HepG2 (cell line): ENCODE data around the gene SSNA1. TPM values are rescaled to one million over a fixed set of nuclear protein-coding genes. Genes with fewer than 3 reads are reported as not detected.

Source experiments
- ATAC-seq: fragments of 200-7000 bp; cut with Tn5 transposase; 3 replicates; pipeline ENCODE4 v1.9.1; 2020; ENCODE audit warnings: mild to moderate bottlenecking, moderate library complexity
- BruUV-seq: library from RNA; stranded (reverse); fragments of 400-500 nt; replicated peaks from 2 replicates; lab custom pipeline; 2021; lab: Mats Ljungman, UMichigan
- CTCF ChIA-PET: fragments of 300-600 bp; formaldehyde crosslinking; extraction: SDS; loops from one replicate; lab custom pipeline; 2021; ENCODE audit warnings: low total read pairs, inconsistent platforms, low intra/inter-chr PET ratio; lab: Yijun Ruan, JAX
- POLR2A ChIA-PET: fragments of 350-600 bp; sonication (Branson Sonifier 250); formaldehyde crosslinking; loops from one replicate; lab custom pipeline; 2020; ENCODE audit warnings: antibody characterized with exemption, inconsistent platforms; lab: Yijun Ruan, JAX
- DNase-seq: peaks from one replicate; pipeline ENCODE4 v3.0.0-alpha.2; 2015; ENCODE audit warnings: low spot score
- FAIRE-seq: peaks from 3 replicates; lab custom pipeline; 2011; peaks lifted over from hg19 to GRCh38; lab: Jason Lieb, UNC
- H2AFZ ChIP-seq: one replicate; pipeline ENCODE4 v1.6.1; 2011; ENCODE audit warnings: low read length, inconsistent platforms
- H3K27ac ChIP-seq: fragments of 300-600 bp; 3 replicates; pipeline ENCODE4 v1.8.0; 2011; ENCODE audit warnings: mixed run types, mild to moderate bottlenecking, mixed read lengths, low read length, inconsistent platforms; ENCODE audit not compliant: insufficient read depth; ENCODE audit errors: extremely low read length
- H3K27me3 ChIP-seq, 2 experiments: fragments of 200-600 bp in 1 of 2; 2 replicates in 1 of 2; 3 replicates in 1 of 2; pipeline versions ENCODE4 v1.6.0 to v1.8.0; 2011; ENCODE audit warnings: low read length in 2 of 2, mild to moderate bottlenecking in 2 of 2, moderate library complexity in 2 of 2, inconsistent platforms in 1 of 2; ENCODE audit not compliant: insufficient read depth in 2 of 2, control insufficient read depth in 1 of 2
- H3K36me3 ChIP-seq, 2 experiments: fragments of 200-600 bp in 1 of 2; replicated peaks in 1 of 2; 2 replicates in 1 of 2; 3 replicates in 1 of 2; pipeline versions ENCODE4 v1.5.1 to v1.8.0; 2011; ENCODE audit warnings: low read length in 2 of 2, inconsistent platforms in 1 of 2; ENCODE audit not compliant: insufficient read depth in 2 of 2, control insufficient read depth in 1 of 2
- H3K4me1 ChIP-seq: 2 replicates; pipeline ENCODE4 v1.5.1; 2012; ENCODE audit warnings: low read length, inconsistent platforms; ENCODE audit not compliant: insufficient read depth
- H3K4me2 ChIP-seq: 2 replicates; pipeline ENCODE4 v1.6.0; 2011; ENCODE audit warnings: low read depth, low read length, inconsistent platforms
- H3K4me3 ChIP-seq, 3 experiments: fragments of 200-600 bp in 1 of 3; sonication (generic), shearing (Covaris generic) in 1 of 3; replicated peaks in 1 of 3; 2 replicates each; pipeline ENCODE4 v1.5.1; 2011 to 2016; ENCODE audit warnings: low read length in 3 of 3, inconsistent platforms in 2 of 3, low read depth in 2 of 3, mild to moderate bottlenecking in 2 of 3, control low read depth in 1 of 3, mixed read lengths in 1 of 3; ENCODE audit not compliant: insufficient read depth in 1 of 3
- H3K79me2 ChIP-seq: one replicate; pipeline ENCODE4 v1.6.1; 2011; ENCODE audit warnings: low read length, inconsistent platforms; ENCODE audit not compliant: insufficient read depth
- H3K9ac ChIP-seq: 2 replicates; pipeline ENCODE4 v1.6.0; 2011; ENCODE audit warnings: mild to moderate bottlenecking, low read depth, low read length, inconsistent platforms; ENCODE audit not compliant: insufficient read depth
- H3K9me3 ChIP-seq: 2 replicates; pipeline ENCODE4 v1.5.1; 2012; ENCODE audit warnings: mild to moderate bottlenecking, low read length
- H4K20me1 ChIP-seq: 2 replicates; pipeline ENCODE4 v1.6.0; 2011; ENCODE audit warnings: inconsistent platforms, mild to moderate bottlenecking, low read length, moderate library complexity; ENCODE audit not compliant: insufficient read depth
- BRF2 ChIP-seq: sonication (generic); formaldehyde crosslinking; IDR thresholded peaks from 2 replicates; pipeline ENCODE4 v1.8.1; 2022; ENCODE audit warnings: mild to moderate bottlenecking, missing genetic modification reagents
- HMGXB4 ChIP-seq, 2 experiments: sonication (generic) in 1 of 2; formaldehyde crosslinking in 1 of 2; IDR thresholded peaks; 2 replicates each; pipeline versions ENCODE4 v1.4.0 to v1.6.1; 2018 to 2020; ENCODE audit warnings: missing genetic modification reagents in 2 of 2, borderline replicate concordance in 1 of 2, low read depth in 1 of 2, mild to moderate bottlenecking in 1 of 2, missing biosample characterization in 1 of 2
- REST ChIP-seq, 2 experiments: IDR thresholded peaks; 2 replicates each; pipeline ENCODE4 v1.6.1; 2011 to 2012; ENCODE audit warnings: low read length in 2 of 2, borderline replicate concordance in 1 of 2, low read depth in 1 of 2, mild to moderate bottlenecking in 1 of 2, moderate library complexity in 1 of 2
- ZNF142 ChIP-seq: sonication (generic); formaldehyde crosslinking; IDR thresholded peaks from 2 replicates; pipeline ENCODE4 v1.4.0; 2020; ENCODE audit warnings: missing genetic modification reagents
- ZNF460 ChIP-seq: sonication (generic); formaldehyde crosslinking; IDR thresholded peaks from 2 replicates; pipeline ENCODE4 v1.5.1; 2020; ENCODE audit warnings: missing genetic modification reagents, mild to moderate bottlenecking, borderline replicate concordance
- ZNF556 ChIP-seq: sonication (generic); formaldehyde crosslinking; IDR thresholded peaks from 2 replicates; pipeline ENCODE4 v1.4.0; 2020; ENCODE audit warnings: mild to moderate bottlenecking, missing genetic modification reagents, borderline replicate concordance
- WGBS: methylation state at CpG from one replicate; pipeline ENCODE4 v1.1.6; 2017; ENCODE audit warnings: low lambda C conversion rate; 5-methylcytosine and 5-hydroxymethylcytosine counted together
- in situ Hi-C: cut with HindIII; loops from 2 replicates; pipeline ENCODE4 v1.10.0; 2017; ENCODE audit warnings: low pct_unique_long_range_greater_than_20kb; ENCODE audit not compliant: extremely low pct_ligation_motif_present
- intact Hi-C: fragments of 100-400 bp; cut with micrococcal nuclease; formaldehyde crosslinking; loops from one replicate; pipeline ENCODE4 v1.10.0; 2022; ENCODE audit not compliant: unreplicated experiment
- polyA plus RNA-seq, 8 experiments: library from polyadenylated mRNA; depleted of rRNA in 3 of 8; stranded (reverse) in 7 of 8; unstranded in 1 of 8; fragments of >200 nt; fragmentation: Illumina TruSeq in 4 of 8; extraction: Trizol in 4 of 8; gene quantifications; 2 replicates each; pipeline versions ENCODE4 v1.2.1 to v1.2.3, GENCODE V29; 2011 to 2016; ENCODE audit warnings: low read depth in 4 of 8, missing spikeins in 1 of 8, mixed read lengths in 1 of 8; ENCODE audit not compliant: insufficient read depth in 1 of 8
- total RNA-seq, 5 experiments: library from RNA; depleted of rRNA; stranded (reverse); fragments of >200 nt; fragmentation: Illumina TruSeq; extraction: Trizol; gene quantifications; 2 replicates each; pipeline ENCODE4 v1.2.3, GENCODE V29; 2016; ENCODE audit warnings: low read depth in 1 of 5

SSNA1 gene
- total and polyA plus RNA-seq, 2 of the 13 experiments (the other 11 are each of a cell fraction or from before 2014, with no cell fraction given): 35.9 to 49.4 TPM

- ChIA-PET CTCF (no interaction called here), POLR2A (no interaction called here)
- Histone ChIP-seq H3K9me3 (no peaks in the 10 kb centered on the region), H3K27me3 (peaks cover 26 to 79% of the 10 kb centered on the region in 2 experiments), H4K20me1 (no peaks in the 10 kb centered on the region), H3K36me3 (no peaks in the 10 kb centered on the region), H3K9ac (no peak overlapping the region), H3K4me2 (no peak overlapping the region), H3K4me3 (no peak overlapping the region), H3K79me2 (no peaks in the 10 kb centered on the region), H2AFZ (no peak overlapping the region), H3K4me1 (no peaks in the 10 kb centered on the region), H3K27ac (no peak overlapping the region)
- no peak for DNase-seq
- no peak for ATAC-seq
- BruUV-seq: no TSS peak
- in situ Hi-C loops (no loop called here), intact Hi-C loops (no loop called here)
- 0% methylated on average over 4 of the region's 4 CpGs for WGBS
- FAIRE-seq: no peak
- TF ChIP-seq ZNF556 (CRISPR knock-in tag) (no peak), BRF2 (CRISPR knock-in tag) (no peak), HMGXB4 (CRISPR knock-in tag; IDR thresholded peaks at IDR 0.05; ENCODE audit: borderline replicate concordance in 1 of 2, low read depth in 1 of 2) (no peak), ZNF142 (no peak), REST (IDR thresholded peaks at IDR 0.05; ENCODE audit: borderline replicate concordance in 1 of 2, low read depth in 1 of 2, low read length in 2 of 2) (no peak), ZNF460 (no peak)
Measured at GRCh38 chr9:137143459-137143858, 45.0 kb upstream of the SSNA1 start.
